ENCODE results near the gene CLCN6. TPM values are rescaled to one million over a fixed set of nuclear protein-coding genes. Genes with fewer than 3 reads are reported as not detected.
A peak's percentile ranks its signal among the peaks of the same experiment; 100 is the strongest.

CLCN6 gene
- total and polyA plus RNA-seq, 4 experiments from 2014 or later = 1.4 to 20.9 (median 11.7) TPM

DNA sequence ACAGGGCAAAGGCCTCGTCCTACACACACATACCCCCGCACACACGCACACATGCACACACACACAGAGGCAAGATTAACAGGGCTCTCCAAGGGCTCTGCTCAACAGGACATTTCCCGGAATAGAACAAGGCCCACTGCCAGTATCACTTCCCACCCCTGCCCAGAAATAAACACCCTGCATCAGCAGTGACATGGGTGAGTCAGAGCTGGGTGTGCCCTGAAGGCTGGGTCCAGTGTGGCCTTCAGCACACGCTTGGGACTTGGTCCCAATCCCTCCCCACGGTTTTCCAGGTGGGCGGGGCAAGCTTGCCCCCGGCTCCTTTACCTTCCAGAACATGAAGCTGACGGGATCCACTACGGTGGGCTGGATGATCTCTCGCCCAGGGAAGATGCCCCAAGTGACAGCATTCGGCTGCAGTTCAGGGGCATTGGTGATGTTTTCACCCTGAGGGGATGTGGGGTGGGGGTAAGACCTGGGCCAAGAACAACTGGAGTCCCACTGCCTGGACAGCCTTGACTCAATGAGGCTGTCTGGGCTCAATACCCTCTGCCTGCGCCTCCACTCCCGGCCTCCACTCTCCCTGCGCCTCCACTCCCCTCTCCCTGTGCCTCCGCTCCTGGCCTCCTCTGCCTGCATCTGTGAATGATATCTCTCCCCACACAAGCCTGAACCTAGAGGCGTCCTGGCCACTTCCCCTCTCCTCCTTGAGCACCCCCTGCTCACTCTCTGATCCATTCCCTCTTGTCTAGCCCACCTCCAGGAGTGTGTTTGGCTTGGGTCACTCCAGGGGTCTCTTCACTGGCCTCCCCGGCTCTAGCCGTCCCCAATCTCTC lies 14.9 kb upstream of the CLCN6 start:
- Mint-ChIP-seq H3K4me3 (no peak overlapping the region), H3K9me3 (no peaks in the 10 kb centered on the region), H3K36me3 (peaks cover 22 to 42% of the 10 kb centered on the region in 2 donors), H3K27me3 (no peaks in the 10 kb centered on the region), H3K27ac (peak overlapping the region in 2 of 7 donors; percentile 11 to 29), H3K4me1 (peaks cover 0 to 4% (median 0%) of the 10 kb centered on the region in 4 donors)
- Histone ChIP-seq H3K36me3 (ENCODE audit: insufficient read depth, low read length) (peaks cover 34% of the 10 kb centered on the region), H3K4me1 (ENCODE audit: insufficient read depth, low read length) (no peaks in the 10 kb centered on the region), H3K27ac (ENCODE audit: low read depth, low read length) (no peak overlapping the region), H3K9me3 (ENCODE audit: control insufficient read depth in 1 of 2, low read length in 2 of 2) (no peaks in the 10 kb centered on the region), H3K4me3 (ENCODE audit: low read length in 2 of 2) (no peak overlapping the region), H3K27me3 (ENCODE audit: insufficient read depth, low read length) (no peaks in the 10 kb centered on the region)
- CTCF ChIA-PET (ENCODE audit: partially characterized antibody) = no interaction called here
- POLR2A ChIA-PET (ENCODE audit: partially characterized antibody) = no interaction called here
- no peak for DNase-seq
- intact Hi-C loops (cut with micrococcal nuclease) = no loop called here

DNA sequence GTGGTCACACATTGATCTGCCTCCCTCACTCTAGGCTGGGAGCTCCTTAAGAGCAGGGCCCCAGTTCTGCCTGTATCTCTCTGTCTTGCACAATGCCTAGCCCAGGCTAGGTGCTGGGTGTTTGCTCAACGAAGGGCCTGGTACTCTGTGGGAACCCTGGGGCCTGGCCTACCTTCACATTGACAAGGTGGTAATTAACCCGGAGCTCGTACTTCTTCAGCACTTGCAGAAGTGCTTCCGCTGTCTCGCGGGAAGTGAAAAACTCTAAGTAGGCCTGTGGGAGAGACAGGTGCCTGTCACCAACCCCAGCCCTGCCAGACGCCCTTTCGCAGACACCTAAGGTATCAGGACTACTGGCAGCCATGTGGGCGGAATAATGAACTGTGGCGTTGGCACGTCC lies 13.9 kb upstream of the CLCN6 start:
- Histone ChIP-seq H3K27me3 (ENCODE audit: insufficient read depth, low read length) (no peaks in the 10 kb centered on the region), H3K36me3 (ENCODE audit: insufficient read depth, low read length) (peaks cover 40% of the 10 kb centered on the region), H3K9me3 (ENCODE audit: control insufficient read depth in 1 of 2, low read length in 2 of 2) (no peaks in the 10 kb centered on the region), H3K4me3 (ENCODE audit: low read length in 2 of 2) (no peak overlapping the region), H3K27ac (ENCODE audit: low read depth, low read length) (no peak overlapping the region), H3K4me1 (ENCODE audit: insufficient read depth, low read length) (no peaks in the 10 kb centered on the region)
- POLR2A ChIA-PET (ENCODE audit: partially characterized antibody) = interaction anchor here (1.6 kb wide), 1 partner anchor 116 kb away, joined by 4 read pairs; no protein-coding TSS in a partner anchor
- CTCF ChIA-PET (ENCODE audit: partially characterized antibody) = no interaction called here
- DNase-seq = no peak
- Mint-ChIP-seq H3K27me3 (no peaks in the 10 kb centered on the region), H3K27ac (peak overlapping the region in 2 of 7 donors; percentile 59 to 60), H3K4me1 (peaks cover 0 to 4% (median 0%) of the 10 kb centered on the region in 4 donors), H3K4me3 (no peak overlapping the region), H3K36me3 (peaks cover 25 to 45% of the 10 kb centered on the region in 2 donors), H3K9me3 (no peaks in the 10 kb centered on the region)
- intact Hi-C loops (cut with micrococcal nuclease) = no loop called here

DNA sequence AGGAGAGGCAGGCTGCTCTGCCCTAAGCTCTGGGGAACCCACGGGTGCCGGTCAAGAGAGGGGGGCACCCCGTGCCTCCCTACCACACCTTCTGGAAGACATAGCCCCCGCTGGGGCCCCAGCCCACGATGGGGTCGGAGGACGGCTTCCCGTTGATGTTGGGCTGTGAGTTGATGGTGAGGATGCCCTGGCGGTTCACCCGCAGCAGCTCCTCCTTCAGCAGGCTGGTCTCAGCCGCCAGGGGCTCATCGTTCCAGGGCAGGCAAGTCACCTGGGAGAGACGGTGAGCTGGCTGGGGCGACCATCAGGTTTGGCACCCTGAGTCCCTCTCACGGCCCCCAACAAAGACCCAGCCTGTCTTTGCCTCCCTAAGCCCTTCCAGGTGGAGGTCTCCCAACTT lies 12.2 kb upstream of the CLCN6 start:
- Histone ChIP-seq H3K4me3 (ENCODE audit: low read length in 2 of 2) (no peak overlapping the region), H3K9me3 (ENCODE audit: control insufficient read depth in 1 of 2, low read length in 2 of 2) (no peaks in the 10 kb centered on the region), H3K27ac (ENCODE audit: low read depth, low read length) (no peak overlapping the region), H3K27me3 (ENCODE audit: insufficient read depth, low read length) (no peaks in the 10 kb centered on the region), H3K36me3 (ENCODE audit: insufficient read depth, low read length) (peaks cover 40% of the 10 kb centered on the region), H3K4me1 (ENCODE audit: insufficient read depth, low read length) (no peaks in the 10 kb centered on the region)
- CTCF ChIA-PET (ENCODE audit: partially characterized antibody) = no interaction called here
- no peak for DNase-seq
- intact Hi-C loops (cut with micrococcal nuclease) = no loop called here
- no peaks in the 10 kb centered on the region for H3K9me3 Mint-ChIP-seq
- H3K27ac Mint-ChIP-seq = no peak overlapping the region
- POLR2A ChIA-PET (ENCODE audit: partially characterized antibody) = interaction anchor here (1.5 kb wide), 1 partner anchor 12 kb away, joined by 6 read pairs; the partner anchor contains the start of genes CLCN6 and MTHFR
- no peak overlapping the region for H3K4me3 Mint-ChIP-seq
- H3K36me3 Mint-ChIP-seq = peaks cover 25 to 54% of the 10 kb centered on the region in 2 donors
- peaks cover 0 to 4% (median 0%) of the 10 kb centered on the region in 4 donors for H3K4me1 Mint-ChIP-seq
- no peaks in the 10 kb centered on the region for H3K27me3 Mint-ChIP-seq

DNA sequence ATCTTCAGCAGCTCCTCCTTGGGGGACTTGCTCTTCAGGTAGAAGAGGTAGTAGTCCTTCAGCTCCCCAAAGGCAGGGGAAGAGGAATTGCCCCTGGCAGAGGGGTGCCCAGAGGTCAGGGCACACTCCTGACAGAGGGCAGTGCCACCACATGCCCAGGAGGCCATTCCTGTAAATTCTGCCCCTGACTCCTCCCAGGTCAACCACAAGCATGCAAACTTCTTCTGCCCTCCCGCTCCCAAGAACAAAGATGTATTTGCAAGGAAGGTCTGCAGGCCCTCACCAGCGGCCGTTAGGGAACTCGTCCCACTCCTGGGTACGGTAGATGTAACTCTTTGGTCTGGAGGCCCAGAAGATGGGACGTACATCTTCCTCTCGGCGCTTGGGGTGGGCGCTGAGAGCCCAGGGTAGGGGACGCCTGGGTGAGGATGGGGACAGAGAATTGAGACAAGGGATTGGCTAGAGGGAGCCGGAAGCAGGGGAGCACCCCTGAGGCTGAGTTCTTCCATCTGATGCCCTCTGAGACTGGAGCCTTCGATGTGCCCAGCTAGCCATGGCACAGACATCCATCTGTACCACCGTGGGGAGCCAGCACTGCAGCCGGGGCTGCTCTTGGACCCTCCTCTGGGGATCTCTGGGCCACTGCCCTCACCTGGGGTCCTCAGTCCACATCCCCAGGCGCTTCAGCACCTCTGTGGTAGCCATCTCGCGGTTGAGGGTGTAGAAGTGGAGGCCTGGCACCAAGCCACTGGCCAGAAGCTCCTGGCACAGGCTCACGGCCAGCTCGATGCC lies 11.3 kb upstream of the CLCN6 start:
- Mint-ChIP-seq H3K36me3 (peaks cover 25 to 56% of the 10 kb centered on the region in 2 donors), H3K27me3 (no peaks in the 10 kb centered on the region), H3K4me1 (peaks cover 0 to 4% (median 2%) of the 10 kb centered on the region in 4 donors), H3K9me3 (no peaks in the 10 kb centered on the region), H3K4me3 (no peak overlapping the region), H3K27ac (peak overlapping the region in 1 of 7 donors; percentile 41)
- H3K4me1 ChIP-seq (ENCODE audit: insufficient read depth, low read length) = no peaks in the 10 kb centered on the region
- H3K4me3 ChIP-seq (ENCODE audit: low read length in 2 of 2) = no peak overlapping the region
- ChIA-PET CTCF (ENCODE audit: partially characterized antibody) (no interaction called here), POLR2A (ENCODE audit: partially characterized antibody) (interaction anchor here (1.5 kb wide), 1 partner anchor 12 kb away, joined by 5 read pairs; the partner anchor contains the start of gene CLCN6)
- H3K36me3 ChIP-seq (ENCODE audit: insufficient read depth, low read length) = peaks cover 45% of the 10 kb centered on the region
- no peak overlapping the region for H3K27ac ChIP-seq (ENCODE audit: low read depth, low read length)
- no peaks in the 10 kb centered on the region for H3K9me3 ChIP-seq (ENCODE audit: control insufficient read depth in 1 of 2, low read length in 2 of 2)
- DNase-seq = no peak
- intact Hi-C loops (cut with micrococcal nuclease) = no loop called here
- no peaks in the 10 kb centered on the region for H3K27me3 ChIP-seq (ENCODE audit: insufficient read depth, low read length)

DNA sequence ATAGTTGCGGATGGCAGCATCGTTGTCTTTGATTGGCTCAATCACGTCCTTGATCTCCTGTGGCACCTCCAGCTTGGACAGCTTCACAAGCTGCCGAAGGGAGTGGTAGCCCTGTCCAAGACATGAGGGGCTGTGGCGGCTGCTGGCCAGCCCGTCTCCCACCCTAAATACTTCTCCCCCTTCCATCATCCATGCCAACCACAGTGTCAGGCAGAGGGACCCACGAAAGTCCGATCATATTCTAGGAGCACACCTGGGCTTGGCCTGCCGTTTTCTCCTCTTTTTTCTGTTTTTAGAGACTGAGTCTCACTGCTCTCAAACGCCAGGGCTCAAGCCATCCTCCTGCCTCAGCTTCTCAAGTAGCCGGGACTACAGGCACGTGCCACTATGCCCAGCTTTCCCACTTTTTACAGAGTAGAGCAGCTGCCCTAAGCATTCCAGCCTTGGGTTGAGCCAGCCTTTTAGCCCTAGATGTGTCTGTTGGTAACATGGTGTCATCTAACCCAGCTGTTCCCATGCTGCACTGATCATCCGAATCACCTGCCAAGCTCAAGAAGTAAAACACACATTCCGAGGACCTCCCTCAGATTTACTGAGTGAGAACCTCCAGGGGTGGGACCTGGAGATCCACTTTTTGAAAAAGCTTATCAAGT lies 10.6 kb upstream of the CLCN6 start:
- Histone ChIP-seq H3K4me3 (ENCODE audit: low read length in 2 of 2) (no peak overlapping the region), H3K4me1 (ENCODE audit: insufficient read depth, low read length) (no peaks in the 10 kb centered on the region), H3K27me3 (ENCODE audit: insufficient read depth, low read length) (no peaks in the 10 kb centered on the region), H3K36me3 (ENCODE audit: insufficient read depth, low read length) (peaks cover 51% of the 10 kb centered on the region), H3K9me3 (ENCODE audit: control insufficient read depth in 1 of 2, low read length in 2 of 2) (no peaks in the 10 kb centered on the region), H3K27ac (ENCODE audit: low read depth, low read length) (no peak overlapping the region)
- Mint-ChIP-seq H3K4me3 (no peak overlapping the region), H3K27ac (peak overlapping the region in 1 of 7 donors; percentile 47), H3K9me3 (peaks cover 0 to under 1% (median 0%) of the 10 kb centered on the region in 8 donors), H3K4me1 (peaks cover 0 to 4% (median 2%) of the 10 kb centered on the region in 4 donors), H3K36me3 (peaks cover 30 to 62% of the 10 kb centered on the region in 2 donors), H3K27me3 (no peaks in the 10 kb centered on the region)
- intact Hi-C loops (cut with micrococcal nuclease) = no loop called here
- ChIA-PET POLR2A (ENCODE audit: partially characterized antibody) (interaction anchor here (1.5 kb wide), 1 partner anchor 11 kb away, joined by 5 read pairs; the partner anchor contains the start of gene CLCN6), CTCF (ENCODE audit: partially characterized antibody) (no interaction called here)
- no peak for DNase-seq

DNA sequence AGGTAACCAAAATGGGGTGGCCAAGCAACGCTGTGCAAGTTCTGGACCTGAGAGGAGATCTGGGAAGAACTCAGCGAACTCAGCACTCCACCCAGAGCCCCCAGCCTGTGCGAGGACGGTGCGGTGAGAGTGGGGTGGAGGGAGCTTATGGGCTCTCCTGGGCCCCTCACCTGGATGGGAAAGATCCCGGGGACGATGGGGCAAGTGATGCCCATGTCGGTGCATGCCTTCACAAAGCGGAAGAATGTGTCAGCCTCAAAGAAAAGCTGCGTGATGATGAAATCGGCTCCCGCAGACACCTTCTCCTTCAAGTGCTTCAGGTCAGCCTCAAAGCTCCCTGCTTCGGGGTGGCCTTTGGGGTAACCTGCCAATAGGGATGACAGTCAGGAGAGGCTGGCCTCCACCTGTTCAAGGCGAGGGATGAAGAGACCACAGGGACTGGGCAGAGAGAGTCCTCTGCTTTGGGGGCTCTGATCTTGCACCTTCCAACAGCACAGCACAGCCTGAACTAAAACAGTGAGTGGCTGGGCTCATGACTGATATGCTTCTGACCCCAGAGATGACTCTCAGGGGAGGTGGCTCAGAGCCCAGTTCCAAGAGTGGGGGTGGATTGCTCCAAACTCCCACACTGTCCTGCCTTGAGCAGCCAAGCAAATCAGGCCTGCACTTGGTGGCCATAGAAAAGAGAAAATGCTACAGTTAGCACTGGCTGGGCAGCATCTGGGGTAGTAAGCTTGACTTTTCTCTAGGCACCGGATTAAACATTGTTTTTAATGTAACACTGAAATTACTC lies 9.8 kb upstream of the CLCN6 start:
- Histone ChIP-seq H3K4me3 (ENCODE audit: low read length in 2 of 2) (no peak overlapping the region), H3K27ac (ENCODE audit: low read depth, low read length) (no peak overlapping the region), H3K36me3 (ENCODE audit: insufficient read depth, low read length) (peaks cover 60% of the 10 kb centered on the region), H3K9me3 (ENCODE audit: control insufficient read depth in 1 of 2, low read length in 2 of 2) (no peaks in the 10 kb centered on the region), H3K27me3 (ENCODE audit: insufficient read depth, low read length) (no peaks in the 10 kb centered on the region), H3K4me1 (ENCODE audit: insufficient read depth, low read length) (no peaks in the 10 kb centered on the region)
- intact Hi-C loops (cut with micrococcal nuclease) = no loop called here
- H3K9me3 Mint-ChIP-seq = peaks cover 0 to 2% (median 0%) of the 10 kb centered on the region in 8 donors
- no peak for DNase-seq
- H3K27me3 Mint-ChIP-seq = no peaks in the 10 kb centered on the region
- ChIA-PET CTCF (ENCODE audit: partially characterized antibody) (no interaction called here), POLR2A (ENCODE audit: partially characterized antibody) (interaction anchor here (0.7 kb wide), 1 partner anchor 16 kb away, joined by 3 read pairs; no protein-coding TSS in a partner anchor)
- H3K27ac Mint-ChIP-seq = peak overlapping the region in 1 of 7 donors; percentile 47
- no peak overlapping the region for H3K4me3 Mint-ChIP-seq
- H3K4me1 Mint-ChIP-seq = peaks cover 0 to 5% (median 3%) of the 10 kb centered on the region in 4 donors
- peaks cover 30 to 62% of the 10 kb centered on the region in 2 donors for H3K36me3 Mint-ChIP-seq

All from CD4-positive, alpha-beta memory T cell (primary cell).